Ovary (tissue), 3 donors: Measurements from ENCODE around the gene TMED10.

Experiments used
- POLR2A ChIP-seq: fragments of 450-650 bp; IDR thresholded peaks from one replicate; pipeline ENCODE4 v1.6.1; 2017; ENCODE audit warnings: antibody characterized with exemption, mild to moderate bottlenecking, moderate library complexity
- TF ChIP-seq, protein P1 (sequence below), 3 donors: fragments of 450-650 bp in 2 of 3; fragments of 200-600 bp in 1 of 3; IDR thresholded peaks; one replicate each; pipeline versions ENCODE4 v1.5.1 to v1.8.0; 2016 to 2022; ENCODE audit warnings: antibody characterized with exemption in 3 of 3, mild to moderate bottlenecking in 1 of 3
- donor health status: DM: no; HTN: no; CAD: no.

DNA sequence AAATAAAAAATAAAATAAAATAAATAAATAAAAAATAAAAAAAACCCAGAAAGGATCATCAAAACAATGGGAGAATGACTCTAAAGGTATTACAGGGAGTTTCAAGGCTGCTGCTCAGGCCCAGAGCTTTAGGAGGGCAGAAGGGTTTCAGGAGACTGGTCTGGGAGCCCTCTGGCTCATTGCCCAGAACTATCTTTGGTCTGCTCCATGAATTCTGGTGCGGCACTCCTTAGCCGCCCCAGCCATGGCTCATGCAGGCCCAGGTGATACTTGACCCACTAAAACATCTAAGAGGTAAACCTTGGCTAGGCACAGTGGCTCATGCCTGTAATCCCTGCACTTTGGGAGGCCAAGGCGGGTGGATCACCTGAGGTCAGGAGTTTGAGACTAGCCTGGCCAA, 14.7 kb upstream of the TMED10 start:
- no peak for TF ChIP-seq POLR2A
- TF ChIP-seq, protein P1, sequence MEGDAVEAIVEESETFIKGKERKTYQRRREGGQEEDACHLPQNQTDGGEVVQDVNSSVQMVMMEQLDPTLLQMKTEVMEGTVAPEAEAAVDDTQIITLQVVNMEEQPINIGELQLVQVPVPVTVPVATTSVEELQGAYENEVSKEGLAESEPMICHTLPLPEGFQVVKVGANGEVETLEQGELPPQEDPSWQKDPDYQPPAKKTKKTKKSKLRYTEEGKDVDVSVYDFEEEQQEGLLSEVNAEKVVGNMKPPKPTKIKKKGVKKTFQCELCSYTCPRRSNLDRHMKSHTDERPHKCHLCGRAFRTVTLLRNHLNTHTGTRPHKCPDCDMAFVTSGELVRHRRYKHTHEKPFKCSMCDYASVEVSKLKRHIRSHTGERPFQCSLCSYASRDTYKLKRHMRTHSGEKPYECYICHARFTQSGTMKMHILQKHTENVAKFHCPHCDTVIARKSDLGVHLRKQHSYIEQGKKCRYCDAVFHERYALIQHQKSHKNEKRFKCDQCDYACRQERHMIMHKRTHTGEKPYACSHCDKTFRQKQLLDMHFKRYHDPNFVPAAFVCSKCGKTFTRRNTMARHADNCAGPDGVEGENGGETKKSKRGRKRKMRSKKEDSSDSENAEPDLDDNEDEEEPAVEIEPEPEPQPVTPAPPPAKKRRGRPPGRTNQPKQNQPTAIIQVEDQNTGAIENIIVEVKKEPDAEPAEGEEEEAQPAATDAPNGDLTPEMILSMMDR (IDR thresholded peaks at IDR 0.05): no peak
